Right cardiac atrium (tissue), 5 donors: ENCODE data around the gene DPYD. TPM values are rescaled to one million over a fixed set of nuclear protein-coding genes. Genes with fewer than 3 reads are reported as not detected.

ENCODE experiments used
- ATAC-seq, 2 donors: fragments of 200-7000 bp; cut with Tn5 transposase; one replicate each; pipeline versions ENCODE4 v1.8.0 to v1.9.1; 2020; ENCODE audit warnings: moderate library complexity in 2 of 2, mild to moderate bottlenecking in 1 of 2
- DNase-seq, 3 donors: peaks; one replicate each; pipeline ENCODE4 v3.0.0-alpha.2; 2020
- H3K27ac ChIP-seq: one replicate; pipeline ENCODE4 v1.5.1; 2013; ENCODE audit warnings: mild to moderate bottlenecking, low read length, control low read depth, moderate library complexity
- H3K27me3 ChIP-seq: one replicate; pipeline ENCODE4 v1.6.1; 2013; ENCODE audit not compliant: control insufficient read depth, insufficient read depth
- H3K4me1 ChIP-seq: one replicate; pipeline ENCODE4 v1.6.1; 2013; ENCODE audit warnings: low read length; ENCODE audit not compliant: control insufficient read depth, insufficient read depth
- H3K4me3 ChIP-seq: one replicate; pipeline ENCODE4 v1.5.1; 2013; ENCODE audit warnings: low read length, control low read depth
- H3K9me3 ChIP-seq: one replicate; pipeline ENCODE4 v1.6.1; 2013; ENCODE audit warnings: low read length; ENCODE audit not compliant: control insufficient read depth
- WGBS: extraction: QIAGEN DNeasy Blood & Tissue Kit; methylation state at CpG from one replicate; pipeline ENCODE4 v1.1.7; 2013; 5-methylcytosine and 5-hydroxymethylcytosine counted together
- intact Hi-C, 4 donors: fragments of 100-400 bp; cut with DNase I; formaldehyde crosslinking; loops; one replicate each; pipeline versions ENCODE4 v1.11.0 to v1.14.0; 2022 to 2023
- polyA plus RNA-seq: library from polyadenylated mRNA; stranded (reverse); fragments of 200-250 nt; gene quantifications from one replicate; pipeline ENCODE4 v1.2.3, GENCODE V29; 2013
- total RNA-seq, 4 donors: library from RNA; stranded (reverse); fragmentation: NEBNext Ultra II Directional; extraction: Animal tissue kit (Norgen Biotek cat#: 25700); gene quantifications; one replicate each; pipeline ENCODE4 v1.2.1, GENCODE V29; 2021
- donor health status: healthy with polysubstance abuse.
- donor health status: DM: no; HTN: yes; CAD: no.
- donor health status: DM: no; HTN: no; CAD: no.
- donor health status: DM: no; HTN: yes; CAD: no; lungs with severe emphysema.
- donor health status: DM: yes; HTN: yes; CAD: no.

DPYD gene
- total and polyA plus RNA-seq, 5 donors, result 5.2 to 15.7 (median 15.4) TPM

- 94% methylated on average over 3 of the region's 3 CpGs for WGBS
- no peak for ATAC-seq
Observed at GRCh38 chr1:97743129-97743528, 177.7 kb downstream of the DPYD start.

GRCh38 chr1:97740891-97741290, 179.9 kb downstream of the DPYD start:
- no peak for DNase-seq
- Histone ChIP-seq H3K9me3 (no peaks in the 10 kb centered on the region), H3K4me1 (no peaks in the 10 kb centered on the region), H3K27ac (no peak overlapping the region), H3K4me3 (no peak overlapping the region), H3K27me3 (no peaks in the 10 kb centered on the region)
- intact Hi-C loops, result no loop called here
- WGBS, result 92% methylated on average over 1 of the region's 1 CpG
- no peak for ATAC-seq

More at GRCh38 chr1:97743129-97743528, 177.7 kb downstream of the DPYD start:
- DNase-seq, result no peak
- H3K4me3 ChIP-seq, result no peak overlapping the region
- H3K9me3 ChIP-seq, result no peaks in the 10 kb centered on the region
- H3K27me3 ChIP-seq, result no peaks in the 10 kb centered on the region
- intact Hi-C loops, result no loop called here
- no peak overlapping the region for H3K27ac ChIP-seq
- no peaks in the 10 kb centered on the region for H3K4me1 ChIP-seq

- intact Hi-C loops, result no loop called here
- Histone ChIP-seq H3K4me3 (no peak overlapping the region), H3K4me1 (no peaks in the 10 kb centered on the region), H3K27me3 (no peaks in the 10 kb centered on the region), H3K27ac (no peak overlapping the region), H3K9me3 (no peaks in the 10 kb centered on the region)
- DNase-seq (no peak), ATAC-seq (no peak)
- 96% methylated on average over 2 of the region's 2 CpGs for WGBS
Observed at GRCh38 chr1:97739596-97740103, 181.2 kb downstream of the DPYD start.

GRCh38 chr1:97738270-97738669, 182.6 kb downstream of the DPYD start:
- H3K4me3 ChIP-seq, result no peak overlapping the region
- H3K27ac ChIP-seq, result no peak overlapping the region
- ATAC-seq (no peak), DNase-seq (no peak)
- WGBS, result 88% methylated on average over 3 of the region's 3 CpGs
- intact Hi-C loops, result no loop called here
- H3K9me3 ChIP-seq, result no peaks in the 10 kb centered on the region
- no peaks in the 10 kb centered on the region for H3K4me1 ChIP-seq
- no peaks in the 10 kb centered on the region for H3K27me3 ChIP-seq

GRCh38 chr1:97730271-97730670, 190.6 kb downstream of the DPYD start:
- 98% methylated on average over 6 of the region's 6 CpGs for WGBS
- Histone ChIP-seq H3K27me3 (no peaks in the 10 kb centered on the region), H3K9me3 (no peaks in the 10 kb centered on the region), H3K4me3 (no peak overlapping the region), H3K27ac (no peak overlapping the region), H3K4me1 (no peaks in the 10 kb centered on the region)
- ATAC-seq (no peak), DNase-seq (no peak)
- intact Hi-C loops, result no loop called here

- WGBS, result 100% methylated on average over 1 of the region's 1 CpG
- no peak for ATAC-seq
- H3K9me3 ChIP-seq, result no peaks in the 10 kb centered on the region
- H3K27ac ChIP-seq, result no peak overlapping the region
- H3K4me1 ChIP-seq, result no peaks in the 10 kb centered on the region
- intact Hi-C loops, result no loop called here
- no peak for DNase-seq
- no peak overlapping the region for H3K4me3 ChIP-seq
- no peaks in the 10 kb centered on the region for H3K27me3 ChIP-seq
Observed at GRCh38 chr1:97728436-97728835, 192.4 kb downstream of the DPYD start.

- Histone ChIP-seq H3K27me3 (no peaks in the 10 kb centered on the region), H3K4me1 (no peaks in the 10 kb centered on the region), H3K4me3 (no peak overlapping the region), H3K9me3 (no peaks in the 10 kb centered on the region), H3K27ac (no peak overlapping the region)
- intact Hi-C loops, result no loop called here
- ATAC-seq (no peak), DNase-seq (no peak)
Observed at GRCh38 chr1:97727029-97727428, 193.8 kb downstream of the DPYD start.

GRCh38 chr1:97726386-97726785, 194.4 kb downstream of the DPYD start:
- DNase-seq, result no peak
- intact Hi-C loops, result no loop called here
- no peak for ATAC-seq

GRCh38 chr1:97721221-97721620, 199.6 kb downstream of the DPYD start:
- H3K9me3 ChIP-seq, result no peaks in the 10 kb centered on the region
- H3K4me1 ChIP-seq, result no peaks in the 10 kb centered on the region
- no peak overlapping the region for H3K27ac ChIP-seq
- intact Hi-C loops, result no loop called here
- no peak for ATAC-seq
- WGBS, result 93% methylated on average over 2 of the region's 2 CpGs
- H3K27me3 ChIP-seq, result no peaks in the 10 kb centered on the region
- H3K4me3 ChIP-seq, result no peak overlapping the region
- no peak for DNase-seq

More at GRCh38 chr1:97726386-97726785, 194.4 kb downstream of the DPYD start:
- Histone ChIP-seq H3K4me1 (no peaks in the 10 kb centered on the region), H3K27ac (no peak overlapping the region), H3K9me3 (no peaks in the 10 kb centered on the region), H3K4me3 (no peak overlapping the region), H3K27me3 (no peaks in the 10 kb centered on the region)

GRCh38 chr1:97712980-97713379, 207.9 kb downstream of the DPYD start:
- ATAC-seq, result no peak
- Histone ChIP-seq H3K4me1 (no peaks in the 10 kb centered on the region), H3K9me3 (no peaks in the 10 kb centered on the region), H3K4me3 (no peak overlapping the region), H3K27ac (no peak overlapping the region), H3K27me3 (no peaks in the 10 kb centered on the region)
- intact Hi-C loops, result no loop called here
- WGBS, result 93% methylated on average over 5 of the region's 5 CpGs
- no peak for DNase-seq

GRCh38 chr1:97711858-97712257, 209.0 kb downstream of the DPYD start:
- H3K9me3 ChIP-seq, result no peaks in the 10 kb centered on the region
- no peak for DNase-seq
- intact Hi-C loops, result no loop called here
- no peaks in the 10 kb centered on the region for H3K27me3 ChIP-seq
- WGBS, result 98% methylated on average over 1 of the region's 1 CpG
- no peak for ATAC-seq
- no peaks in the 10 kb centered on the region for H3K4me1 ChIP-seq
- no peak overlapping the region for H3K27ac ChIP-seq
- H3K4me3 ChIP-seq, result no peak overlapping the region

- Histone ChIP-seq H3K9me3 (no peaks in the 10 kb centered on the region), H3K27ac (no peak overlapping the region), H3K27me3 (no peaks in the 10 kb centered on the region), H3K4me3 (no peak overlapping the region), H3K4me1 (no peaks in the 10 kb centered on the region)
- DNase-seq (no peak), ATAC-seq (no peak)
- 91% methylated on average over 1 of the region's 1 CpG for WGBS
- intact Hi-C loops, result no loop called here
Observed at GRCh38 chr1:97693601-97694000, 227.2 kb downstream of the DPYD start.
